AG04449 (cell line): ENCODE results near the gene PTK6.
A peak's percentile ranks its signal among the peaks of the same experiment; 100 is the strongest.
"Not testable (repeated sequence)": the region's sequence is repeated elsewhere in the genome, so short reads cannot be mapped to it uniquely, and the experiment has no call there.

Experiments
- CTCF ChIA-PET: fragments of 350-600 bp; formaldehyde crosslinking; extraction: SDS; loops from one replicate; lab custom pipeline; 2021; ENCODE audit warnings: antibody characterized with exemption; lab: Yijun Ruan, JAX
- POLR2A ChIA-PET: fragments of 400-600, 350-600 bp; formaldehyde crosslinking; extraction: SDS; loops from one replicate; lab custom pipeline; 2020; ENCODE audit warnings: antibody characterized with exemption, inconsistent platforms; lab: Yijun Ruan, JAX
- DNase-seq: peaks from one replicate; pipeline ENCODE4 v3.0.0-alpha.2; 2010; ENCODE audit warnings: low read depth, low spot score
- H3K4me3 ChIP-seq: 2 replicates; pipeline ENCODE4 v1.5.1; 2011; ENCODE audit warnings: low read depth, mild to moderate bottlenecking, control low read depth, low read length
- CTCF ChIP-seq: IDR thresholded peaks from one replicate; pipeline ENCODE4 v1.5.1; 2011; ENCODE audit warnings: mild to moderate bottlenecking, moderate library complexity, low read length, control low read depth, inconsistent platforms; ENCODE audit not compliant: insufficient read depth; ENCODE audit errors: missing control alignments

The PTK6 gene

DNA sequence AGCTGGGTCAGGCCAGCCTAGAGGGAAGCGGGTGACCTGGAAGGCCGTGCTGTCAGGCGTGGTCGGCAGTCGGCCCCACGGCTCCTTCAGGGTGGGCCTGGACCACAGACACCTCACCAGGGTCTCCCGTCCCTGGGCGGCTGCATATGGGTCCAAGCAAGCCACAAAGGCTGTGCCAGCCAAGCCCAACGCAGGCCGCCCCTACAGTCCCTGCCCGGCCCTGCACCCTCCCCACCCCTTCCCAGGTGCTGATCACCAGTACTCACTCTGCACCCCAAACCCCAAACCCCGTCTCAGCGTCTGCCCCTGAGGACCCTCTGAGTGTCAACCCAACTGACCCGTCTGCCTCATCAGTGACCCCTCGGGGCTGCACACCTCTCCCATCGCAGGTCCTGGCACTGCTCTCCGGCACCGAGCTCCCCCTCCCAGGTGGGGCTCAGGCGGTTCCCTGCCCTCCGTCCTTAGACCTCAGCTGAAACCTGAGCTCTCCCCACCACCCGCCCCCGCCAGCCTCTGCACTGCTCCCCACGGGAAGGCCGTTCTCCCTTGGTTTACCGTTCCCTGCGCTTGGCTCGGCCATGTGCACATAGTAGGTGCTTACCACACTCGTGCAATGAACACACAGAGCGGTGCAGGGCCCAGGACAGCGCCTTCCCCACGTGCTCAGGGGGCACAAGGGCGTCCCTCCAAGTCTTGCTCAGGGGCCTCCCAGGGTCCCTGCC, 18.1 kb downstream of the PTK6 start:
- DNase-seq: no peak
- ChIA-PET POLR2A (interaction anchor here (0.6 kb wide), 1 partner anchor 227 kb away, joined by 3 read pairs; no protein-coding TSS in a partner anchor), CTCF (interaction anchor here (5.0 kb wide), 1 partner anchor 23 kb away, joined by 26 read pairs; no protein-coding TSS in a partner anchor)
- no peak for TF ChIP-seq CTCF
- peak overlapping the region; percentile 91 for H3K4me3 ChIP-seq

GRCh38 chr20:63518351-63518861, 18.8 kb downstream of the PTK6 start:
- CTCF ChIA-PET: interaction anchor here (0.8 to 5.0 kb wide), 2 partner anchors 19 to 22 kb away, joined by 4 to 26 read pairs; partner anchors contain the start of gene PTK6
- H3K4me3 ChIP-seq: no peak overlapping the region
- DNase-seq: no peak
- TF ChIP-seq CTCF: no peak
- POLR2A ChIA-PET: no interaction called here

DNA sequence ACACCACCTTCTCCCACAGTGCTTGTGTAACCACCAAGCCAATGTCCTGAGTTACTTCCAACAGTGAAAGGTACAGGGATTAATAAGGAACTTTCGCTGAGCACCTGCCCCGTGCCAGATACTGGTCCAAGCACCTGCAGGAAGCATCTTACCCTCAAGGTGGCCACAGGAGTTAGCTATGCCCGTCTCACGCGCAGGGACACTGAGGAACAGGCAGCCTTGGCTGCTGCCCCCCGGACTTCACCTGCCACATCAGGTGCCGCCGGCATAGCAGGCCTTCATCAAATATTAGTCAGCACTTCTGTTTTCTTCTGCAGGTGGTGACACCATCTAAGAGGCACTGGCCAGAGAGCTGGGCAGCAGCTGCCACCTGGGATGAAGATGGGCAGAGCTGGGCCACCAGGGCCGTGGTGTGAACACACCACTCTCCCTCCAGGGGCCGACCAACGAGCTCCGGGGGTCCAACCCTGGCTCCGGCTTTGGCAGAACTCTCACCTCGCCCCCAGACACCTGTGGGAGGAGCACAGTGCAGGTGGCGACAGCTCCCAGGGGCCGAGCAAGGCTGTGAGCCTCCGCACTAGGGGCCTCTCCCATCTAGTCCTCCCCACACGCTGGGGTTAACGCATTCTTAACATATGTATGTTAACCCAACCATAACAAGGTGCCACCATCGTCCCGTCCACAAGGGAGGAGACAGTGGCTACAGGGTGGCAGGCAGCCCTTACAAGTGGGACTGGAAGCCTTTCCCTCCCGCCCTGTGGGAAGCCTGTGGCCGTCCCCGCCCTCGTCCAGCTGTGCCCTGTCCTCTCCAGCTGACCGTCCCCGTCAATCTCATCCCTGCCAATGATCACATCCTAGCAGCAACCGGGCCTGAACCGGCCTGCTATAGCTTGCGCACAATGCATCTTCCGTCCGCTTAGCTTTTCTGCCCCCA, 19.5 kb downstream of the PTK6 start:
- no peak for TF ChIP-seq CTCF
- POLR2A ChIA-PET: no interaction called here
- DNase-seq: no peak
- CTCF ChIA-PET: interaction anchor here (0.8 to 5.0 kb wide), 2 partner anchors 20 to 21 kb away, joined by 4 to 26 read pairs; partner anchors contain the start of gene PTK6
- H3K4me3 ChIP-seq: no peak overlapping the region

GRCh38 chr20:63514520-63514919, 22.7 kb downstream of the PTK6 start:
- DNase-seq, H3K4me3 ChIP-seq, POLR2A ChIA-PET, CTCF ChIA-PET: not testable (repeated sequence)

DNA sequence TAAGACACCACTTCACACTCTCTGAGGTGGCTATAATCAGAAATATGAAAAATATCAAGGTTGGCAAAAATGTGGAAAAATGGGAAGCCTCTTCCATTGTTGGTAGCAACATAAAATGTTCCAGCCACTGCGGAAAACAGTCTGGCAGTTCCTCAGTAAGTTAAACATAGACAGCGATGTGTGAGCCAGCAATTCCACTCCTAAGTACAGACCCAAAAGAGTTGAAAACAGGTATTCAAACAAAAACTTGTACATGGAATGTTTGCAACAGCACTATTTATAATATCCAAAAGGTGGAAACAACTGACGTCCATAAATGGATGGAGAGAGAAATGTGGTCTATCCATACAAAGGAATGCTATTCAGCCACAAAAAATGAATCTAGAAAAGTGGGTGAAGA, 24.0 kb downstream of the PTK6 start:
- no peak for DNase-seq
- CTCF ChIA-PET: interaction anchor here (0.9 kb wide), 1 partner anchor 17 kb away, joined by 3 read pairs; no protein-coding TSS in a partner anchor
- POLR2A ChIA-PET: interaction anchor here (1.5 kb wide), 1 partner anchor 8 kb away, joined by 3 read pairs; no protein-coding TSS in a partner anchor
- H3K4me3 ChIP-seq: no peak overlapping the region
- TF ChIP-seq CTCF: no peak

DNA sequence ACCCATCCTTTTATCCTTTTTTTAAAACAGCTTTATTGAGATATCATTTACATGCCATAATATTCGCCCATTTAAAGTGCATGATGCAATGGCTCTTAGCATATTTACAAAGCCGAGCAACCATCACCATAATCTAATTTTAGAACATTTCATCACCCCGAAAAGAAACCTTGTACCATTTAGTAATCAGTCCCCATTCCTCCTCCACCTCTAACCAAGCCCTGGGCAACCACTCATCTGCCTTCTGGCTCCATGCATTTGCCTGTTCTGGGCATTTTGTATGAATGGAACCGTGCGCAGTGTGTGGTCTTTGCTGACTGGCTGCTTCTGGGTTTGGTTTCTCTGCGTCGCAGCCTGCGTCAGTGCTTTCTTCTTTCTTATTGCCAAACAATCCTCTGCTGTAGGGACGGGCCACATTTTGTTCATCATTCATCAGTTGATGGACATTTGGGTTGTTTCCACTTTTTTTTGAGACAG, 28.1 kb downstream of the PTK6 start:
- CTCF ChIA-PET: interaction anchor here (3.3 kb wide), 1 partner anchor 13 kb away, joined by 26 read pairs; no protein-coding TSS in a partner anchor
- H3K4me3 ChIP-seq: no peak overlapping the region
- POLR2A ChIA-PET: no interaction called here
- no peak for TF ChIP-seq CTCF
- DNase-seq: no peak
